A549 (cell line): ENCODE data around the gene MTG2. TPM values are rescaled to one million over a fixed set of nuclear protein-coding genes. Genes with fewer than 3 reads are reported as not detected.

Experiments
- ATAC-seq, 2 experiments: fragments of 200-7000 bp in 1 of 2; fragments of >200 bp in 1 of 2; cut with Nextera tagmentation in 1 of 2; cut with Tn5 transposase in 1 of 2; 3 replicates each; pipeline versions ENCODE4 v1.8.0 to v1.9.1; 2018 to 2020; ENCODE audit warnings: mild to moderate bottlenecking in 1 of 2, moderate library complexity in 1 of 2
- CTCF ChIA-PET: fragments of 300-600 bp; sonication (Branson Sonifier 250); formaldehyde crosslinking; extraction: SDS; loops from one replicate; lab custom pipeline; 2021; ENCODE audit warnings: antibody characterized with exemption, inconsistent platforms; lab: Yijun Ruan, JAX
- POLR2A ChIA-PET: fragments of 350-600 bp; formaldehyde crosslinking; extraction: SDS; loops from one replicate; lab custom pipeline; 2021; ENCODE audit warnings: antibody characterized with exemption, inconsistent platforms; lab: Yijun Ruan, JAX
- DNase-seq, 2 experiments: peaks; one replicate each; pipeline versions ENCODE4 v3.0.0 to v3.0.0-alpha.2; 2011 to 2016; ENCODE audit warnings: low read depth in 1 of 2, low spot score in 1 of 2
- FAIRE-seq: peaks from 2 replicates; lab custom pipeline; 2011; peaks lifted over from hg19 to GRCh38; lab: Jason Lieb, UNC
- H3K27ac ChIP-seq, 2 experiments: fragments of >200 bp; sonication (Bioruptor Twin); formaldehyde crosslinking; 3 replicates each; pipeline ENCODE4 v1.5.1; 2016 to 2017
- H3K4me1 ChIP-seq: fragments of >200 bp; sonication (Bioruptor Twin); formaldehyde crosslinking; 3 replicates; pipeline ENCODE4 v1.6.1; 2016
- H3K4me2 ChIP-seq: fragments of >200 bp; sonication (Bioruptor Twin); formaldehyde crosslinking; 3 replicates; pipeline ENCODE4 v1.6.1; 2016
- H3K4me3 ChIP-seq: fragments of >200 bp; sonication (Bioruptor Twin); formaldehyde crosslinking; 3 replicates; pipeline ENCODE4 v1.5.1; 2016
- H3K9me3 ChIP-seq: fragments of >200 bp; sonication (Bioruptor Twin); formaldehyde crosslinking; 3 replicates; pipeline ENCODE4 v1.6.1; 2016
- ATOH8 ChIP-seq: fragments of 250-450 bp; sonication (Bioruptor Pico); IDR thresholded peaks from 2 replicates; pipeline ENCODE4 v1.5.0; 2020; ENCODE audit warnings: low read depth, mild to moderate bottlenecking, moderate library complexity
- CEBPB ChIP-seq, 2 experiments: fragments of >200 bp in 1 of 2; sonication (Bioruptor Twin) in 1 of 2; formaldehyde crosslinking in 1 of 2; IDR thresholded peaks; 2 replicates each; pipeline ENCODE4 v1.6.1; 2012 to 2016
- CHD4 ChIP-seq: fragments of 200-600 bp; sonication (generic); IDR thresholded peaks from 2 replicates; pipeline ENCODE4 v1.6.1; 2016; ENCODE audit warnings: antibody characterized with exemption, mild to moderate bottlenecking, borderline replicate concordance
- EHF ChIP-seq: fragments of 250-450 bp; sonication (Bioruptor Pico); IDR thresholded peaks from 2 replicates; pipeline ENCODE4 v1.5.0; 2020; ENCODE audit warnings: mild to moderate bottlenecking
- EHMT2 ChIP-seq: fragments of 200-600 bp; sonication (generic); IDR thresholded peaks from 2 replicates; pipeline ENCODE4 v1.6.1; 2016; ENCODE audit warnings: antibody characterized with exemption, low read depth, mild to moderate bottlenecking, moderate library complexity
- EP300 ChIP-seq, 2 experiments: fragments of >200 bp; sonication (Bioruptor Twin); formaldehyde crosslinking; IDR thresholded peaks; 2 replicates in 1 of 2; 3 replicates in 1 of 2; pipeline ENCODE4 v1.6.1; 2016 to 2017
- FOSB ChIP-seq: fragments of 250-450 bp; sonication (Bioruptor Pico); IDR thresholded peaks from 2 replicates; pipeline ENCODE4 v1.5.0; 2020; ENCODE audit warnings: mild to moderate bottlenecking, moderate library complexity
- GATA3 ChIP-seq: IDR thresholded peaks from 2 replicates; pipeline ENCODE4 v1.6.1; 2012; ENCODE audit warnings: borderline replicate concordance
- HES2 ChIP-seq: fragments of >200 bp; sonication (Bioruptor Twin); formaldehyde crosslinking; IDR thresholded peaks from 2 replicates; pipeline ENCODE4 v1.6.1; 2016
- HOXA7 ChIP-seq: fragments of 250-450 bp; sonication (Bioruptor Pico); IDR thresholded peaks from 2 replicates; pipeline ENCODE4 v1.5.0; 2020; ENCODE audit warnings: mild to moderate bottlenecking, moderate library complexity
- HOXB13 ChIP-seq: fragments of 250-450 bp; sonication (Bioruptor Pico); IDR thresholded peaks from 2 replicates; pipeline ENCODE4 v1.5.0; 2020; ENCODE audit warnings: low read depth, mild to moderate bottlenecking, moderate library complexity
- KDM5A ChIP-seq: fragments of 200-600 bp; sonication (generic); IDR thresholded peaks from 2 replicates; pipeline ENCODE4 v1.6.1; 2016; ENCODE audit warnings: antibody characterized with exemption, mild to moderate bottlenecking
- MAFK ChIP-seq: fragments of 450-650 bp; IDR thresholded peaks from 2 replicates; pipeline ENCODE4 v1.6.1; 2014; ENCODE audit not compliant: partially characterized antibody
- NR3C1 ChIP-seq: fragments of >200 bp; sonication (Bioruptor Twin); formaldehyde crosslinking; IDR thresholded peaks from 3 replicates; pipeline ENCODE4 v1.6.1; 2017
- PBX3 ChIP-seq: IDR thresholded peaks from 2 replicates; pipeline ENCODE4 v1.6.1; 2012
- SREBF2 ChIP-seq: fragments of 450-650 bp; IDR thresholded peaks from 2 replicates; pipeline ENCODE4 v1.6.1; 2014; ENCODE audit warnings: mild to moderate bottlenecking, moderate library complexity
- TFCP2L1 ChIP-seq: fragments of 250-450 bp; sonication (Bioruptor Pico); IDR thresholded peaks from 2 replicates; pipeline ENCODE4 v1.5.0; 2021; ENCODE audit warnings: mild to moderate bottlenecking
- ZC3H11A ChIP-seq: fragments of 450-650 bp; IDR thresholded peaks from 2 replicates; pipeline ENCODE4 v1.6.1; 2014; ENCODE audit warnings: antibody characterized with exemption, mild to moderate bottlenecking
- ZFP36 ChIP-seq: fragments of 450-650 bp; IDR thresholded peaks from 2 replicates; pipeline ENCODE4 v1.6.1; 2014; ENCODE audit warnings: borderline replicate concordance; ENCODE audit not compliant: partially characterized antibody
- WGBS: methylation state at CpG from one replicate; pipeline ENCODE4 v1.1.6; 2017; ENCODE audit errors: missing lambda C conversion rate; 5-methylcytosine and 5-hydroxymethylcytosine counted together
- polyA plus RNA-seq, 4 experiments: library from polyadenylated mRNA; depleted of rRNA in 3 of 4; stranded (reverse); fragments of >200 nt; fragmentation: RNase III in 1 of 4; extraction: RNeasy Plus Mini Kit Qiagen cat#74134 plus additional on column Dnase treatment in 1 of 4; gene quantifications; 2 replicates in 3 of 4; 3 replicates in 1 of 4; pipeline ENCODE4 v1.2.3, GENCODE V29; 2011 to 2017
- TF ChIP-seq, protein P1 (sequence below): fragments of >200 bp; sonication (Bioruptor Twin); formaldehyde crosslinking; IDR thresholded peaks from 3 replicates; pipeline ENCODE4 v1.6.1; 2016

Gene MTG2
- polyA plus RNA-seq, 2 of the 4 experiments (the other 2 are of a cell fraction) = 21.9 to 28.7 TPM

GRCh38 chr20:62206388-62206775 lies 23.6 kb downstream of the MTG2 start:
- ATAC-seq = no peak
- Histone ChIP-seq H3K4me1 (no peaks in the 10 kb centered on the region), H3K27ac (no peak overlapping the region), H3K4me3 (no peak overlapping the region), H3K4me2 (no peak overlapping the region), H3K9me3 (no peaks in the 10 kb centered on the region)
- ChIA-PET CTCF (no interaction called here), POLR2A (no interaction called here)
- no peak for DNase-seq
- 94% methylated on average over 17 of the region's 17 CpGs for WGBS
- FAIRE-seq = no peak
- TF ChIP-seq EHMT2 (no peak), HES2 (no peak), EHF (CRISPR knock-in tag) (no peak), EP300 (IDR thresholded peaks at IDR 0.05) (no peak), KDM5A (no peak)

DNA sequence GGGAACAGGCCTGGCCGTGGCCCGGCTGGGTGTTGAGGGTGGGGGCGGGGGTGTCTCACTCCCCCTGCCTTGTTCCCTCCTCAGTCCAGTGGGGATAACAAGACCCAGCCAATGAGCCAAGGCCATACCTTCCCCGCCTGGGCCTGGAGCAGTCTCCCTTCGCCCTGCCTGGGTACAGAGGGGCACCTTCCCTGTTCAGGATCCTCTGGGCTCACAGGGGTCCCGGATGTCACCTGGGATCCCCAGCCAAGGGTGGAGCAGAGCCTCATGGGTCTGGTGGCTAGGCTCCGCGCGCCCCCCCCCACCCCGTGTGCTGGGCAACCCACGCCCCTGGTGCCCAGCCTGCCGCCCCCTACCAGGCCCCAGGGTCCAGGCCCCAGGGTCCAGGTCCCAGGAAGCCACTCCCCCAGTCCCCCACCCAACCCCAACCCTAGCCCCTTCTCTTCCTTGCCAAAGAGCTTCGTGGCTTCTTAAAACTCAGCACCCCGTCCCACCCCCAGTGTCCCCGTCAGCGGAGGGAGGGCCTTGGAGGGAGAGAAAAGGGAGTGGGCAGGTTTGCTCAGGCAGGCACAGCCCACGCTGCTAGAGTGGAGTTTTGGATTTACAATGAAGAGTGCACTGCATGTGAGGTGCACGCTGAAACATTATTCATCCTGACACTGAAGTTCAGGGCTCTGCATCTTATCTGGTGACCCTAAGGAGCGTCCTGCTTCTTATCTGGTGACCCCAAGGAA lies 25.4 kb downstream of the MTG2 start:
- TF ChIP-seq GATA3 (no peak), CHD4 (no peak), MAFK (no peak), PBX3 (no peak), TFCP2L1 (no peak), HOXA7 (CRISPR knock-in tag) (no peak), CEBPB (IDR thresholded peaks at IDR 0.05) (no peak), SREBF2 (no peak), ZC3H11A (no peak), HES2 (no peak), HOXB13 (CRISPR knock-in tag) (no peak), FOSB (no peak), NR3C1 (no peak), ATOH8 (CRISPR knock-in tag) (no peak), ZFP36 (no peak)
- TF ChIP-seq, protein P1, sequence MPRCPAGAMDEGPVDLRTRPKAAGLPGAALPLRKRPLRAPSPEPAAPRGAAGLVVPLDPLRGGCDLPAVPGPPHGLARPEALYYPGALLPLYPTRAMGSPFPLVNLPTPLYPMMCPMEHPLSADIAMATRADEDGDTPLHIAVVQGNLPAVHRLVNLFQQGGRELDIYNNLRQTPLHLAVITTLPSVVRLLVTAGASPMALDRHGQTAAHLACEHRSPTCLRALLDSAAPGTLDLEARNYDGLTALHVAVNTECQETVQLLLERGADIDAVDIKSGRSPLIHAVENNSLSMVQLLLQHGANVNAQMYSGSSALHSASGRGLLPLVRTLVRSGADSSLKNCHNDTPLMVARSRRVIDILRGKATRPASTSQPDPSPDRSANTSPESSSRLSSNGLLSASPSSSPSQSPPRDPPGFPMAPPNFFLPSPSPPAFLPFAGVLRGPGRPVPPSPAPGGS = no peak
- no peak for DNase-seq
- H3K9me3 ChIP-seq = no peaks in the 10 kb centered on the region
- 84% methylated on average over 10 of the region's 19 CpGs for WGBS
- ChIA-PET POLR2A (no interaction called here), CTCF (no interaction called here)
- H3K4me1 ChIP-seq = no peaks in the 10 kb centered on the region
- H3K27ac ChIP-seq = no peak overlapping the region
- no peak overlapping the region for H3K4me3 ChIP-seq
- no peak overlapping the region for H3K4me2 ChIP-seq
- no peak for FAIRE-seq
- ATAC-seq = no peak
